ENCODE measurements around the gene ALDOA. TPM values are rescaled to one million over a fixed set of nuclear protein-coding genes. Genes with fewer than 3 reads are reported as not detected.

The ALDOA gene
- total and polyA plus RNA-seq, 9 of the 15 experiments (the other 6 are each of a cell fraction or from before 2014, with no cell fraction given): 311 to 2,224 (median 1,293) TPM

GRCh38 chr16:30092373-30093010 is 26.9 kb downstream of the ALDOA start (continued):
- TF ChIP-seq NFE2 (IDR thresholded peaks at IDR 0.05; ENCODE audit: low read depth): 0 out of 2 replicates have a peak, but pooled peaks have one; percentile 15
- peak; percentile 29; the same call in 1 of the 2 replicates for TF ChIP-seq POLR2G (IDR thresholded peaks at IDR 0.05; ENCODE audit: low read depth, low read length)
- TF ChIP-seq SP2 (IDR thresholded peaks at IDR 0.05; ENCODE audit: extremely low read depth, low read depth, low read length, poor library complexity, severe bottlenecking): no peak
- TF ChIP-seq RHOXF2B (CRISPR knock-in tag; conservative IDR thresholded peaks at IDR 0.05): peak; percentile 93; the same call in 1 of the 2 replicates
- no peak for TF ChIP-seq ZNF124 (CRISPR knock-in tag; IDR thresholded peaks at IDR 0.05)
- no peak for TF ChIP-seq CHCHD3 (CRISPR knock-in tag; IDR thresholded peaks at IDR 0.05)
- TF ChIP-seq ZNF212 (CRISPR knock-in tag; IDR thresholded peaks at IDR 0.05): peak; percentile 81
- TF ChIP-seq GATAD2B (IDR thresholded peaks at IDR 0.05; ENCODE audit: borderline replicate concordance): peak; percentile 83; the same call in 1 of the 2 replicates
- no peak for TF ChIP-seq FOXJ2 (tag; IDR thresholded peaks at IDR 0.05)
- no peak for TF ChIP-seq IRF2 (CRISPR knock-in tag; IDR thresholded peaks at IDR 0.05)
- no peak for TF ChIP-seq COPS2 (conservative IDR thresholded peaks at IDR 0.05)
- TF ChIP-seq ZNF184 (CRISPR knock-in tag; IDR thresholded peaks at IDR 0.05): no peak
- TF ChIP-seq ZBTB26 (CRISPR knock-in tag; IDR thresholded peaks at IDR 0.05): peak; percentile 75; the same call in 1 of the 2 replicates
- TF ChIP-seq WHSC1 (IDR thresholded peaks at IDR 0.05; ENCODE audit: low read length): no peak
- TF ChIP-seq TCF7 (IDR thresholded peaks at IDR 0.05; ENCODE audit: borderline replicate concordance): no peak
- no peak for TF ChIP-seq ZBTB43 (CRISPR knock-in tag; IDR thresholded peaks at IDR 0.05)
- peak; percentile 91 for TF ChIP-seq SPI1 (IDR thresholded peaks at IDR 0.05; ENCODE audit: borderline replicate concordance, low read depth, low read length)
- peak; percentile 98 for TF ChIP-seq BCOR (IDR thresholded peaks at IDR 0.05)
- no peak for TF ChIP-seq CGGBP1 (CRISPR knock-in tag; IDR thresholded peaks at IDR 0.05)
- peak; percentile 84; the same call in 1 of the 2 replicates for TF ChIP-seq NFXL1 (CRISPR knock-in tag; IDR thresholded peaks at IDR 0.05)
- TF ChIP-seq EHMT2 (IDR thresholded peaks at IDR 0.05): no peak
- TF ChIP-seq TCF3 (CRISPR knock-in tag; IDR thresholded peaks at IDR 0.05): peak; percentile 47; the same call in 1 of the 2 replicates
- TF ChIP-seq NR0B1 (IDR thresholded peaks at IDR 0.05; ENCODE audit: partially characterized antibody): no peak
- TF ChIP-seq SLC30A9 (CRISPR knock-in tag; IDR thresholded peaks at IDR 0.05): no peak
- TF ChIP-seq NFATC3 (IDR thresholded peaks at IDR 0.05): no peak
- TF ChIP-seq ZBTB17 (CRISPR knock-in tag; IDR thresholded peaks at IDR 0.05): peak; percentile 80
- peak; percentile 82 for TF ChIP-seq ZNF707 (CRISPR knock-in tag; conservative IDR thresholded peaks at IDR 0.05)
- TF ChIP-seq TBL1XR1 (IDR thresholded peaks at IDR 0.05; ENCODE audit: low read length in 2 of 2): peak in 1 of 2 experiments; percentile 65; a peak in 1 of 4 replicates
- TF ChIP-seq CTBP1 (IDR thresholded peaks at IDR 0.05; ENCODE audit: borderline replicate concordance): peak; percentile 82; the same call in 1 of the 2 replicates

Data from K562 (cell line).